ENCODE measurements around the gene MARCHF5. TPM values are rescaled to one million over a fixed set of nuclear protein-coding genes. Genes with fewer than 3 reads are reported as not detected.
"Not testable (repeated sequence)": the region's sequence is repeated elsewhere in the genome, so short reads cannot be mapped to it uniquely, and the experiment has no call there.

MARCHF5 gene
- total and polyA plus RNA-seq, 2 of the 8 experiments (the other 6 are each of a cell fraction or from before 2014, with no cell fraction given): 8.7 to 26.8 TPM

DNA sequence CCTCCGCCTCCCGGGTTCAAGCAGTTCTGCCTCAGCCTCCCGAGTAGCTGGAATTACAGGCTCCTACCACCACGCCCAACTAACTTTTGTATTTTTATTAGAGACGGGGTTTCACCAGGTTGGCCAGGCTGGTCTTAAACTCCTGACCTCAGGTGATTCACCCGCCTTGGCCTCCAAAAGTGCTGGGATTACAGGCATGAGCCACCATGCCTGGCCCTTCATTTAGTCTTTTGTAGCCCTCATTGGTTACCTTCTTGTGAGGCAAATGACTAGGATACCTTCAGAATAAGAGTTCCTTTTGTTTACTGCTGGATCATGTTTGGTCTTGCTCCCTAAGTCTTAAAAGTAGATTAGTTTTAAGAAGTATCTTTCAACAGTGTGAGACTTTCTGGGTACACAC lies 39.0 kb downstream of the MARCHF5 start:
- H3K18ac ChIP-seq (ENCODE audit: extremely low read depth, low read length); H3K27ac ChIP-seq (ENCODE audit: low read depth, low read length); H3K56ac ChIP-seq (replicated peaks; ENCODE audit: insufficient read length, low read depth, low read length); H2AK5ac ChIP-seq (ENCODE audit: low read depth, low read length); H2BK15ac ChIP-seq (ENCODE audit: low read length); H3K23ac ChIP-seq (ENCODE audit: insufficient read length); H3K23me2 ChIP-seq (ENCODE audit: low read depth, low read length); H3K4me2 ChIP-seq (ENCODE audit: insufficient read depth in 1 of 2, low read depth in 2 of 2, low read length in 2 of 2); DNase-seq (ENCODE audit: low read depth in 1 of 2, low spot score in 2 of 2); H3K4me3 ChIP-seq (ENCODE audit: extremely low read depth in 1 of 4, insufficient read depth in 2 of 4, low read depth in 3 of 4, low read length in 4 of 4); POLR2A ChIA-PET (ENCODE audit: partially characterized antibody); H2AFZ ChIP-seq (ENCODE audit: low read length); H4K20me1 ChIP-seq (replicated peaks in 1 of 2; ENCODE audit: control insufficient read depth in 1 of 2, insufficient read depth in 2 of 2, low read length in 2 of 2); H3K9me3 ChIP-seq (ENCODE audit: insufficient read depth in 2 of 2, low read depth in 1 of 2, low read length in 1 of 2); H4K8ac ChIP-seq (ENCODE audit: extremely low read depth, insufficient read depth, low read length); H3K9ac ChIP-seq (replicated peaks in 1 of 4; ENCODE audit: extremely low read depth in 1 of 4, low read depth in 3 of 4, low read length in 3 of 4); H2BK12ac ChIP-seq (ENCODE audit: low read depth, low read length); H2BK20ac ChIP-seq (ENCODE audit: low read length); H3K4ac ChIP-seq (replicated peaks; ENCODE audit: insufficient read length, low read depth, low read length); H3K36me3 ChIP-seq (ENCODE audit: control insufficient read depth in 2 of 4, insufficient read depth in 4 of 4, low read length in 3 of 4); H4K91ac ChIP-seq (replicated peaks; ENCODE audit: insufficient read length, low read length); H3K79me1 ChIP-seq (ENCODE audit: low read depth, low read length); H4K5ac ChIP-seq (ENCODE audit: insufficient read length, low read depth, low read length); H3K4me1 ChIP-seq (replicated peaks in 1 of 4; ENCODE audit: control insufficient read depth in 3 of 4, insufficient read depth in 4 of 4, low read length in 3 of 4); H3K14ac ChIP-seq (ENCODE audit: insufficient read length); H2BK5ac ChIP-seq (ENCODE audit: low read depth, low read length); H3K27me3 ChIP-seq (replicated peaks in 1 of 4; ENCODE audit: control insufficient read depth in 3 of 4, extremely low read depth in 1 of 4, insufficient read depth in 3 of 4, low read length in 3 of 4); H2BK120ac ChIP-seq (replicated peaks; ENCODE audit: low read depth, low read length): not testable (repeated sequence)
- FAIRE-seq: peak; percentile 63
- CTCF ChIA-PET (ENCODE audit: partially characterized antibody): interaction anchor here (0.6 to 1.1 kb wide), 3 partner anchors 31 to 95 kb away, joined by 3 read pairs; no protein-coding TSS in a partner anchor
- WGBS, 2 experiments (ENCODE audit: extremely low coverage in 1 of 2, insufficient coverage in 1 of 2, insufficient read length in 1 of 2, insufficient replicate concordance in 2 of 2, low coverage in 1 of 2, low lambda C conversion rate in 2 of 2, missing lambda C conversion rate in 1 of 2): 83% methylated on average over 6 of the region's 6 CpGs; no CpG with 5 or more reads in 1 of the 2 experiments
- H3K79me2 ChIP-seq (ENCODE audit: control insufficient read depth in 1 of 2, insufficient read depth in 2 of 2, low read length in 2 of 2): peaks cover 0 to 48% of the 10 kb centered on the region in 2 experiments; a peak in 2 of 4 replicates

All from H1 (cell line).